Mucosa of descending colon (tissue), 3 donors: ENCODE data around the gene SRPK1. TPM values are rescaled to one million over a fixed set of nuclear protein-coding genes. Genes with fewer than 3 reads are reported as not detected.
"Not testable (repeated sequence)": the region's sequence is repeated elsewhere in the genome, so short reads cannot be mapped to it uniquely, and the experiment has no call there.

ENCODE experiments used
- ATAC-seq: fragments of 200-7000 bp; cut with Tn5 transposase; one replicate; pipeline ENCODE4 v1.9.1; 2020; ENCODE audit warnings: mild to moderate bottlenecking, moderate library complexity
- DNase-seq, 3 donors: peaks; one replicate each; pipeline ENCODE4 v3.0.0-alpha.2; 2020
- H3K36me3 ChIP-seq: fragments of 200-600 bp; one replicate; pipeline ENCODE4 v1.8.0; 2021; ENCODE audit warnings: low read depth, mild to moderate bottlenecking
- H3K4me1 ChIP-seq: fragments of 200-600 bp; one replicate; pipeline ENCODE4 v1.8.0; 2021; ENCODE audit warnings: low read depth, mild to moderate bottlenecking
- H3K4me3 ChIP-seq: fragments of 200-600 bp; one replicate; pipeline ENCODE4 v1.8.0; 2021; ENCODE audit warnings: mild to moderate bottlenecking
- H3K9me3 ChIP-seq: fragments of 200-600 bp; one replicate; pipeline ENCODE4 v1.8.0; 2021; ENCODE audit warnings: mild to moderate bottlenecking
- intact Hi-C, 2 donors: fragments of 100-400 bp; cut with DNase I in 1 of 2; cut with micrococcal nuclease in 1 of 2; formaldehyde crosslinking; loops; one replicate each; pipeline versions ENCODE4 v1.11.0 to v1.11.1; 2022; cut with DNase I, micrococcal nuclease
- total RNA-seq, 3 donors: library from RNA; stranded (reverse); fragmentation: NEBNext Ultra II Directional in 2 of 3; extraction: Animal tissue kit (Norgen Biotek cat#: 25700) in 2 of 3; gene quantifications; one replicate each; pipeline versions ENCODE4 v1.2.1 to v1.2.4, GENCODE V29; 2021 to 2023
- TF ChIP-seq, protein P1 (sequence below): fragments of 200-600 bp; IDR thresholded peaks from one replicate; pipeline ENCODE4 v1.8.0; 2022; ENCODE audit warnings: antibody characterized with exemption, mild to moderate bottlenecking
- donor health status: DM: no; HTN: no; CAD: no; lungs with moderate emphysema.
- donor health status: DM: no; HTN: no; CAD: no.
- donor health status: DM: no; HTN: yes; CAD: no.

The SRPK1 gene
- total RNA-seq, 3 donors from 2014 or later, result 57.3 to 84.3 (median 75.8) TPM

DNA sequence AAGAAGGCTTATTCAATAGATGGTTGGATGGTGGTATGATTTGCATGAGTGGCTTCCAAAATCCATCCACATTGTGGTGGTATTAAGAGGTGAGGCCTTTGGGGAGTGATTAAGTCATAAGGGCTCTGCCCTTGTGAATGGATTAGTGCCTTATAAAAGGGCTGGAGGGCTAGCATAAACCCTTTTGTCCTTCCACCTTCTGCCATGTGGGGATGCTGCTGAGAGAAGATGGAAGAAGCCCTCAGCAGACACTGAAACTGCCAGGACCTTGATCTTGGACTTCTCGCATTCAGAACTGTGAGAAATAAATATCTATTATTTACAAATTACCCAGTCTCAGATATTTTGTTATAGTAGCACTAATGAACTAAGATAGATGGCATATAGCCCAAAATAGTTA lies 27.8 kb upstream of the SRPK1 start:
- ATAC-seq, result no peak
- H3K4me1 ChIP-seq, result no peaks in the 10 kb centered on the region
- H3K36me3 ChIP-seq, result no peaks in the 10 kb centered on the region
- no peak overlapping the region for H3K4me3 ChIP-seq
- no peaks in the 10 kb centered on the region for H3K9me3 ChIP-seq
- TF ChIP-seq, protein P1, sequence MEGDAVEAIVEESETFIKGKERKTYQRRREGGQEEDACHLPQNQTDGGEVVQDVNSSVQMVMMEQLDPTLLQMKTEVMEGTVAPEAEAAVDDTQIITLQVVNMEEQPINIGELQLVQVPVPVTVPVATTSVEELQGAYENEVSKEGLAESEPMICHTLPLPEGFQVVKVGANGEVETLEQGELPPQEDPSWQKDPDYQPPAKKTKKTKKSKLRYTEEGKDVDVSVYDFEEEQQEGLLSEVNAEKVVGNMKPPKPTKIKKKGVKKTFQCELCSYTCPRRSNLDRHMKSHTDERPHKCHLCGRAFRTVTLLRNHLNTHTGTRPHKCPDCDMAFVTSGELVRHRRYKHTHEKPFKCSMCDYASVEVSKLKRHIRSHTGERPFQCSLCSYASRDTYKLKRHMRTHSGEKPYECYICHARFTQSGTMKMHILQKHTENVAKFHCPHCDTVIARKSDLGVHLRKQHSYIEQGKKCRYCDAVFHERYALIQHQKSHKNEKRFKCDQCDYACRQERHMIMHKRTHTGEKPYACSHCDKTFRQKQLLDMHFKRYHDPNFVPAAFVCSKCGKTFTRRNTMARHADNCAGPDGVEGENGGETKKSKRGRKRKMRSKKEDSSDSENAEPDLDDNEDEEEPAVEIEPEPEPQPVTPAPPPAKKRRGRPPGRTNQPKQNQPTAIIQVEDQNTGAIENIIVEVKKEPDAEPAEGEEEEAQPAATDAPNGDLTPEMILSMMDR, result no peak
- no peak for DNase-seq
- intact Hi-C loops, result no loop called here

DNA sequence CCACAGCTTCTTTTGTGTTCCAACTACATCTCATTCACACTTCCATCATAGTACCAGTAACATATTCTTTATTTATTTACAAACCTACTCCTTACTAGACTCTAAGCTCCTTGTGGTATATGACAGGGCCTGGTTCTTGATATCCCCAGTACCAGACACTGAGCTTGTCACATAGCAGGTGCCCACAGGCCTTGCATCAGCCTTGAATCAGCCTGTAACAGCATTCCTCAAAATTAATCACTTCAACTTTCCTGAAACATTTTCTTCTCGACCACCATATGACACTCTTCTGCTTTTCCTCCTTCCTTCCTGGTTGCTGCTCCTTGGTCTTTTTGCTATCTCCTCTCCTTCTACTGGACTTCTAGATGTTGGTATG lies 24.7 kb upstream of the SRPK1 start:
- Histone ChIP-seq H3K9me3 (no peaks in the 10 kb centered on the region), H3K4me1 (peaks cover 1% of the 10 kb centered on the region), H3K36me3 (no peaks in the 10 kb centered on the region), H3K4me3 (no peak overlapping the region)
- TF ChIP-seq, protein P1, result no peak
- ATAC-seq (no peak), DNase-seq (no peak)
- intact Hi-C loops, result no loop called here

DNA sequence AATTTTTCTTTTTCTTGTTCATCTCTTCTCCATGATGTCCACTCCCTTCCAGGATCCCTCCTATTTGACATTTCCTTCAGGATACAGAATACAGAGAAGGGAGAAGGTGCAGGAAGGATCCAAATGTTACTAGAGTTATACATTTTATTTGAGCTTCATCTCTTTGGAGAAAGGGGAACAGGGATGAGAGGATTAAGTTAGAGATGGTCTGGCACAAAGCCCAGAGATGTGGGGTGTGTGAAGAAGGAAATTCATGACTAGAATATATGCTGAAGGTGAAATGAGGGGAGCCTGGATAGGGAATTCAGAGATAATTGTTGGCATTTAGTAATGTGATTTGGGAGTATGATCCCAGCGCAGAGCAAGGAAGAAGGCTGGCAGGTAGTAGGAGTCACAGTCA lies 22.5 kb upstream of the SRPK1 start:
- no peak overlapping the region for H3K4me3 ChIP-seq
- no peaks in the 10 kb centered on the region for H3K36me3 ChIP-seq
- TF ChIP-seq, protein P1, result no peak
- intact Hi-C loops, result no loop called here
- H3K4me1 ChIP-seq, result peaks cover 5% of the 10 kb centered on the region
- DNase-seq (no peak), ATAC-seq (no peak)
- H3K9me3 ChIP-seq, result no peaks in the 10 kb centered on the region

DNA sequence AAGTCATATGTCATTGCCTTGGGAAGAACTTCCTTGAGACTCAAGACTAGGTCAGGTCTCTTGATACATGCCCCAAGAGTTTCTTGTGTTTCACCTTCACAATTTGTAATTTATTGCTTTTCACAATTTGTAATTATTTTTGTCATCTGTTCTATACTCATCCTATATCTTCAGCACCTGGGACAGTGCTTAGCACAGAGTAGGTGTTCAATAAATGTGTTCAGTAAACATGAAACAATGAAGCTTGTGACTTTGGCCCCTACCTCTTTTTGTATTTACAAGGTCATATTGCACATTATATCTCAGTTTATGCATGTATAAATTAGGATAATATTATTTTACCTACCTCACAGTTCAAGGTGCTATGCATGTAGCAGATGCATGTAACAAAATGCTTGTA lies 21.5 kb upstream of the SRPK1 start:
- ATAC-seq (no peak), DNase-seq (no peak)
- peaks cover 5% of the 10 kb centered on the region for H3K4me1 ChIP-seq
- intact Hi-C loops, result no loop called here
- H3K4me3 ChIP-seq, result no peak overlapping the region
- no peaks in the 10 kb centered on the region for H3K36me3 ChIP-seq
- TF ChIP-seq, protein P1, result no peak
- H3K9me3 ChIP-seq, result no peaks in the 10 kb centered on the region

DNA sequence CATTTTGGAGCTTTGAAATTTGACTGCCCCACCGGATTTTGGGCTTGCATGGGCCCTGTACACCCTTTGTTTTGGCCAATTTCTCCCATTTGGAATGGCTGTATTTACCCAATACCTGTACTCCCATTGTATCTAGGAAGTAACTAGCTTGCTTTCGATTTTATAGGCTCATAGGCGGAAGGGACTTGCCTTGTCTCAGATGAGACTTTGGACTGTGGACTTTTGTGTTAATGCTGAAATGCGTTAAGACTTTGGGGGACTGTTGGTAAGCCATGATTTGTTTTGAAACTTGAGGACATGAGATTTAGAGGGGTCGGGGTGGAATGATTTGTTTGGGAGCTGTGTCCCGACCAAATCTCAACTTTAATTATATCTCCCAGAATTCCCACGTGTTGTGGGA lies 20.3 kb upstream of the SRPK1 start:
- peak; percentile 28 for ATAC-seq
- H3K36me3 ChIP-seq, intact Hi-C loops, H3K4me1 ChIP-seq, H3K9me3 ChIP-seq, H3K4me3 ChIP-seq: not testable (repeated sequence)
- DNase-seq, result peak in 1 of 3 donors; percentile 28

DNA sequence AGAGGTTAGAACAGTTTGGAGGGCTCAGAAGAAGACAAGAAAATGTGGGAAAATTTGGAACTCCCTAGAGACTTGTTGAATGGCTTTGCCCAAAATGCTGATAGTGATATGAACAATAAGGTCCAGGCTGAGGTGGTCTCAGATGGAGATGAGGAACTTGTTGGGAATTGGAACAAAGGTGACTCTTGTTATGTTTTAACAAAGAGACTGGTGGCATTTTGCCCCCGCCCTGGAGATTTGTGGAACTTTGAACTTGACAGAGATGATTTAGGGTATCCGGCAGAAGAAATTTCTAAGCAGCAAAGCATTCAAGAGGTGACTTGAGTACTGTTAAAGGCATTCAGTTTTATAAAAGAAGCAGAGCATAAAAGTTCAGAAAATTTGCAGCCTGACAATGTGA lies 19.1 kb upstream of the SRPK1 start:
- peak in 1 of 3 donors; percentile 47 for DNase-seq
- H3K4me3 ChIP-seq, H3K4me1 ChIP-seq, H3K36me3 ChIP-seq, ATAC-seq, intact Hi-C loops, H3K9me3 ChIP-seq: not testable (repeated sequence)

DNA sequence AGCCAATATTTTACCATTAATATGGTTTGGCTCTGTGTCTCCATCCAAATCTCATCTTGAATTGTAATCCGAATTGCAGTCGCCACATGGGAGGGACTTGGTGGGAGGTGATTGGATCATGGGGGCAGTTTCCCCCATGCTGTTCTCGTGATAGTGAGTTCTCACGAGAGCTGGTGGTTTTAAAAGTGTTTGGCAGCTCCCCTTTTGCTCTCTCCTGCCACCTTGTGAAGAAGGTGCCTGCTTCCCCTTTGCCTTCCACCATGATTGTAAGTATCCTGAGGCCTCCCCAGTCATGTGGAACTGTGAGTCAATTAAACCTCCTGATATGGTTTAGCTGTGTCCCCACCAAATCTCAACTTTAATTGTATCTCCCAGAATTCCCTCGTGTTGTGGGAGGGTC lies 18.4 kb upstream of the SRPK1 start:
- ATAC-seq, H3K36me3 ChIP-seq, H3K4me3 ChIP-seq, DNase-seq, H3K9me3 ChIP-seq, H3K4me1 ChIP-seq, intact Hi-C loops: not testable (repeated sequence)
